ENCODE data around the gene METTL21C.

- TF ChIP-seq POLR2AphosphoS5 (IDR thresholded peaks at IDR 0.05; ENCODE audit: low read depth, low read length), result no peak
- TF ChIP-seq TAF1 (IDR thresholded peaks at IDR 0.05; ENCODE audit: borderline replicate concordance, insufficient read depth, low read length), result no peak
- TF ChIP-seq SIN3A (IDR thresholded peaks at IDR 0.05; ENCODE audit: borderline replicate concordance, insufficient read depth, low read length), result no peak
Observed at GRCh38 chr13:102667911-102668310, 26.9 kb downstream of the METTL21C start.

Data from PFSK-1 (cell line).